Posterior vena cava (tissue), 2 donors: ENCODE data around the gene LZTS2. TPM values are rescaled to one million over a fixed set of nuclear protein-coding genes. Genes with fewer than 3 reads are reported as not detected.
"Not testable (repeated sequence)": the region's sequence is repeated elsewhere in the genome, so short reads cannot be mapped to it uniquely, and the experiment has no call there.

Experiments used
- DNase-seq: peaks from one replicate; pipeline ENCODE4 v3.0.0-alpha.2; 2020; ENCODE audit warnings: low spot score
- intact Hi-C, 2 donors: fragments of 100-400 bp; cut with DNase I; formaldehyde crosslinking; loops; one replicate each; pipeline versions ENCODE4 v1.14.1 to v1.14.2; 2022 to 2023
- long read RNA-seq, 2 donors: library from polyadenylated mRNA; unstranded; transcript quantifications; one replicate each; pipeline ENCODE4 v2.0.0, GENCODE V29; 2020 to 2021
- total RNA-seq, 2 donors: library from RNA; stranded (reverse); fragmentation: NEBNext Ultra II Directional; extraction: Animal tissue kit (Norgen Biotek cat#: 25700); gene quantifications; one replicate each; pipeline ENCODE4 v1.2.1, GENCODE V29; 2021
- donor health status: DM: yes; HTN: yes; CAD: no.
- donor health status: DM: yes; HTN: yes; CAD: no.

LZTS2 gene
- total RNA-seq = 10 to 100 TPM; 71.4 to 91.3 TPM
- long read RNA-seq, donor 1, full-length matches to known transcripts = 12 of 86 reads
- long read RNA-seq, donor 1, partial matches to known transcripts = 14 of 86 reads
- long read RNA-seq, donor 1, other reads (novel, unspliced or antisense) = 60 of 86 reads
- long read RNA-seq, donor 2, full-length matches to known transcripts = 54 of 115 reads
- long read RNA-seq, donor 2, partial matches to known transcripts = 32 of 115 reads
- long read RNA-seq, donor 2, other reads (novel, unspliced or antisense) = 29 of 115 reads

DNA sequence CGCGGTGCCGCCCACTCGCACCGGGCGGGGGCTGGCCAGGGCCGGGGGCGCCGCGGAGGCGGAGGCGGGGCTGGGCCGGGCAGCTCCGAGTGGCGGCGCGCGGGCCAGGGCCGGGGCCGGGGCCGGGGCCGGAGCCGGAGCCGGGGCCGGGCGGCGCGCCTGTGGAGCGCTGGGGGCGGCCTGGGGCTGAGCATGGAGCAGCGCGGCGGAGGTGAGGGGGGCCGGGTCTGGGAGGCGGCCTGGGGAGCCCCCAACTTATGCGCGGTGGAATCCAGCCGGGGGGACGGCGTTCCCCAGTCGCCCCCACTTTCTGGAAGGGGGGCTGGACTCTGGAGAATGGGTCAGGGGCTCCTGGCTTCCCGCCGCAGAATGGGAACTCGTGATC, at the start of gene LZTS2:
Gene LZTS2, plus strand, starts transcription at position 67 of the 385 bp plus-strand sequence. CDS start 2,731 bp downstream, outside the sequence.
- no peak for DNase-seq
- intact Hi-C loops = loop anchor here in 1 of 2 donors (2.0 kb wide), 1 partner anchor 13 kb away; no protein-coding TSS in a partner anchor

- no peak for DNase-seq
- intact Hi-C loops = no loop called here
These were observed 39.4 kb upstream of the LZTS2 start for GRCh38 chr10:100960251-100960650.

- intact Hi-C loops = no loop called here
- DNase-seq = no peak
These were observed 37.1 kb upstream of the LZTS2 start for GRCh38 chr10:100962351-100963080.

GRCh38 chr10:100963826-100964225, 35.8 kb upstream of the LZTS2 start:
- DNase-seq = no peak
- intact Hi-C loops = no loop called here

DNA sequence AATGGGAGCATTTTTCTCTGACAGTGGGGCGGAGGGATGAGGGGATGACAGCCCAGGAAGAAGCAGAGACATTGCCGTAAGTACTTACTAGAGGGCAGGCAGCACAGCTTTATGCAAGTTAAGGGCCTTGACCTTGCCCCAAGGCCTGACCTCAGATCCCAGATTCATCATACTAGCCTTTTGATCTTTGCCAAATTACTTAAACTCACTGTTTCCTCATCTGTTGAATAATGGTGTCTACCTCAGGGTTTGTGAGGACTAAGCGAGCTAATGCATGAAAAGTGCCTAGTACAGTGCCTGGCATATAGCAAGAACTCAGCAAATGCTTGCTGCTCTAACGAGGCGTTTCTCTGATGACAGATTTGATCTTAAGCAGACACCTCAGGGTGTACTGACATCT, 33.8 kb upstream of the LZTS2 start:
- DNase-seq = no peak
- intact Hi-C loops = no loop called here

GRCh38 chr10:100966887-100967286, 32.7 kb upstream of the LZTS2 start:
- intact Hi-C loops = no loop called here
- no peak for DNase-seq

- intact Hi-C loops = no loop called here
- DNase-seq = no peak
These were observed 32.3 kb upstream of the LZTS2 start for GRCh38 chr10:100967332-100967731.

GRCh38 chr10:100968062-100968736, 31.4 kb upstream of the LZTS2 start:
- intact Hi-C loops = no loop called here
- no peak for DNase-seq

GRCh38 chr10:100968863-100969186, 30.8 kb upstream of the LZTS2 start:
- intact Hi-C loops = no loop called here
- no peak for DNase-seq

- intact Hi-C loops = no loop called here
These were observed 30.2 kb upstream of the LZTS2 start, which contains the start of gene SEMA4G for GRCh38 chr10:100969187-100970075. Gene SEMA4G (plus strand): TSS chr10:100969504. CDS start chr10:100972913, 3,409 bp downstream.

GRCh38 chr10:100970076-100970913, 29.3 kb upstream of the LZTS2 start:
- intact Hi-C loops = no loop called here
- DNase-seq = no peak

More at GRCh38 chr10:100969187-100970075, 30.2 kb upstream of the LZTS2 start, which contains the start of gene SEMA4G:
- peak; percentile 83 for DNase-seq

DNA sequence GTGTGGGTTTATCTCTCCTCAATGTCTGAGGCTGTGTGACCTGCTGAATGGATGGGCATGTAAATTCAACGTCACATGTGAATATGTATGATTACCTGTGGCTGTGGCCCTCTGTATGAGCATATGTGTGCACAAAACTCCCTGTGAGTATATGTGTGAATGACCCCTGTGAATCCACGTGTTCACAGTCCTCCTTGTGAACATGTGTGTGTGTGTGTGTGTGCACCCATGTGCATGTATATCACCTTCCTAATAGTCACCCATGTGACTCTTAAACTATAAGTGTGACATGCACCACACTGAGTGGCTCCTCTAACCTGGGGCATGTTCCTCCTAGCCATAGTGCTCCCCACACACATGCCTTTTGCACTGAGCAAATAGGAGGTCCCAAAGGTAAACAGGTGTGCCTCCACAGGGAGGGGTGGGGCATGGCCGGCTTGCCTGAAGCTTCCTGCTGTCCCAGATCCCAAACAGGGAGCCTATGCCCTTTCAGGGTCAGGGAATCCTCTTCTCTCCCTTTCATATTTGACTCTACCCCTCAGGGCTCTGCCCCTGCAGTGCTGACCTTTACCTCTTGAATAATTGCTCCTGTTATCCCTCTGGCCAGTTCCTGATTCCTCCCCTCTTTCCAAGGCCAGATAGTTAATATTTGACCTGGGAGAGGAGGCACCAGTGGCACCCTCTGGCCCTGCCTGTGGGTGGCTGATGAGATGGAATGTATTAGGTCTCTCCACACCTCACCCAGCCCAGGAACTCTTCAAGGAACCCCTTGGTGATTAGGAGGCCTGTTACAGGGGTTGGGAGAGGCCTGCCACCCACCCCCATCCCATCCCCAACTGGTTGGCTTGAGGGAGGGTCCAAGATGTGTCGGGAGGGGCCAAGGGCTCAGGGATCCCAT, 28.4 kb upstream of the LZTS2 start:
- intact Hi-C loops = no loop called here

DNA sequence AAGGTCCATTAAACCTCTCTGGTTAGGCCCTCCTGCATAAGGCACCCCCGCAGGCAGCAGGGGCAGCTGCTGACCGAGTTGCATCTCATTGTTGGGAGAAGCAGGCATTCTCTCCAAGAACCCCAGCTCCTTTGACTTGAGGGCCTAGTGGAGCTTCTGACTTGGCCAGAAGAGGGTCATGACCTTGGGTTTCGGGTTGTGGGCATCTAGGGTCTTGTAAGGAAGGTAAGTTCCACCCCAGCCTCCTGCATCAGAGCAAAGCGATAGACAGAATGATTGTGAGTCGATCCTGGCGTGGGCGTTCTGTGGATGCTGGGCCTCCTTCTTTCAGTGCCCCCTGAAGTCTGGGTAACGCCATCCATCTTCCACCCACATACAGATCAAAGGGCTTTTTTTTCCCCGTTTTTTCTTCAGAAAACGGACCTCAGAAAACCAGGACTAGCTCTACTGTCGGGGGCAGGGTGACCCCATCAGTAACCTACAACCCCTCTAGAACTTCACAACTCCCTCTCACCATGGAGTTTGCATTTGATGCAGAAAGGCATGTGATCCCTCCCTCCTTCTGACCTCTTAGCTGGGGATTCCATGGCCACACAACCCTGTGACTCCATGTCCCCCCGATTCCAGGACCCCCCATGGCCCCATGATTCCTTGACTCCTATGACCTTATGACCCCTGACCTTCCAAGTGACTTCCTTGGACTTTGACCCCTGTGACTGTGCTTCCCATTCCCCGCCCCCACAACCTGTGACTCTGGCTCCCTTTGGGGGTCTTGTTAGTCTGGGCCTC, 27.3 kb upstream of the LZTS2 start:
- peak; percentile 38 for DNase-seq

More for the DNA sequence above, 28.4 kb upstream of the LZTS2 start:
- DNase-seq = peak; percentile 26

DNA sequence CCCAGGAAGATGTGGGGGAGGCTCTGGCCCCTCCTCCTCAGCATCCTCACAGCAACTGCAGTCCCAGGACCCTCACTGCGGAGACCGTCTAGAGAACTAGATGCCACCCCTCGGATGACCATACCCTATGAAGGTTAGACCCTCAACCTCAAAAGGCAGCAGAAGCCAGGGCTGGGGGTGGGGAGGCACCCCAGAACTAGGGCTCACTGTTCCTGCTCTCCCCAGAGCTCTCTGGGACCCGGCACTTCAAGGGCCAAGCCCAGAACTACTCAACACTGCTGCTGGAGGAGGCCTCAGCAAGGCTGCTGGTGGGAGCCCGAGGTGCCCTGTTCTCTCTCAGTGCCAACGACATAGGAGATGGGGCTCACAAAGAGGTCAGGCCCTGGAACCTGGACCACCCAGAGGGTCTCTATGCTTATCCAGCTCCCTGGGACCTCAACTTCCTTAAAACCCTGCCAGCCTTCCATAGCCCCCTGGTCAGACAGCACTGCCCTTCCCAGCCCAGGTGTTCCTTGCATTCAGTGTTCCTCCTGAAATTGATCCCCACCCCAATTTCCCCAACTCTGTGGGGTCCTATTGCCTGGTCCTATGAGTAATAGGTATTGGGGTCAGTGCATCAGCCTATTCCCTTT, 26.6 kb upstream of the LZTS2 start:
- intact Hi-C loops = no loop called here
- peak; percentile 64 for DNase-seq

More for the DNA sequence above, 27.3 kb upstream of the LZTS2 start:
- intact Hi-C loops = no loop called here

DNA sequence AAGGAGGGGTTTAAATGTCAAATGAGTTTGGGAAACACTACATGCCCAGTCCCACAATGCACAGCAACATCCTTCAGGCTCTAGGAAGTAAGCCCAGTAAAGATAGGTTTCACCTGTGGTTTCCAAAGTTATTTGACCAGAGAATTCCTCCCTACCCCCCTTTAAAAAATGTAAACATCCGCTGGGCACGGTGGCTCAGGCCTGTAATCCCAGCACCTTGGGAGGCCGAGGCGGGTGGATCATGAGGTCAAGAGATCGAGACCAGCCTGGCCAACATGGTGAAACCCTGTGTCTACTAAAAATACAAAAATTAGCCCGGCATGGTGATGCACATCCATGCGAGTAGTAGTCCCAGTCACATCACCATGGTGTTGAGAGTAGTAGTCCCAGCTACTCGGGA, 24.2 kb upstream of the LZTS2 start:
- intact Hi-C loops = not testable (repeated sequence)
- DNase-seq = peak; percentile 34

- DNase-seq = no peak
- intact Hi-C loops = no loop called here
These were observed 22.7 kb upstream of the LZTS2 start for GRCh38 chr10:100976906-100977305.
